Choroid plexus epithelial cell (primary cell): ENCODE data around the gene PARD3B.
A peak's percentile ranks its signal among the peaks of the same experiment; 100 is the strongest.

Source experiments
- DNase-seq: peaks from one replicate; pipeline ENCODE4 v3.0.0-alpha.2; 2010; ENCODE audit warnings: low read depth
- H3K4me3 ChIP-seq: 2 replicates; pipeline ENCODE4 v1.5.1; 2011; ENCODE audit warnings: low read depth, mild to moderate bottlenecking, control low read depth, low read length, moderate library complexity
- CTCF ChIP-seq: conservative IDR thresholded peaks from 2 replicates; pipeline ENCODE4 v1.5.1; 2011; ENCODE audit warnings: low read depth, mild to moderate bottlenecking, control low read depth, inconsistent platforms, low read length, moderate library complexity

The PARD3B gene

GRCh38 chr2:205161156-205161839 lies 616.0 kb downstream of the PARD3B start:
- TF ChIP-seq CTCF = no peak

GRCh38 chr2:205166745-205167144 lies 621.5 kb downstream of the PARD3B start:
- TF ChIP-seq CTCF = no peak
- no peak overlapping the region for H3K4me3 ChIP-seq
- DNase-seq = peak; percentile 10

More at GRCh38 chr2:205161156-205161839, 616.0 kb downstream of the PARD3B start:
- DNase-seq = peak; percentile 7
- no peak overlapping the region for H3K4me3 ChIP-seq

GRCh38 chr2:205169012-205169411 lies 623.7 kb downstream of the PARD3B start:
- H3K4me3 ChIP-seq = no peak overlapping the region
- TF ChIP-seq CTCF = no peak
- DNase-seq = no peak

GRCh38 chr2:205169464-205169863 lies 624.2 kb downstream of the PARD3B start:
- no peak overlapping the region for H3K4me3 ChIP-seq
- TF ChIP-seq CTCF = no peak
- no peak for DNase-seq

- DNase-seq = no peak
- no peak for TF ChIP-seq CTCF
- H3K4me3 ChIP-seq = no peak overlapping the region
These were observed 625.1 kb downstream of the PARD3B start for GRCh38 chr2:205170399-205170798.

GRCh38 chr2:205171261-205171940 lies 626.1 kb downstream of the PARD3B start:
- no peak overlapping the region for H3K4me3 ChIP-seq
- TF ChIP-seq CTCF = no peak
- DNase-seq = no peak

- DNase-seq = no peak
- TF ChIP-seq CTCF = no peak
These were observed 630.6 kb downstream of the PARD3B start for GRCh38 chr2:205175831-205176230.

More at GRCh38 chr2:205175831-205176230, 630.6 kb downstream of the PARD3B start:
- no peak overlapping the region for H3K4me3 ChIP-seq
